Endothelial cell of umbilical vein (primary cell): Measurements from ENCODE around the gene LAMTOR2.

Source experiments
- FOS ChIP-seq: IDR thresholded peaks from 2 replicates; pipeline ENCODE4 v1.6.1; 2011; ENCODE audit warnings: mild to moderate bottlenecking, low read length, moderate library complexity, borderline replicate concordance; ENCODE audit not compliant: insufficient read depth
- POLR2A ChIP-seq: IDR thresholded peaks from 2 replicates; pipeline ENCODE4 v1.6.1; 2012; ENCODE audit warnings: low read depth, mild to moderate bottlenecking, control low read depth, low read length
- POLR2AphosphoS5 ChIP-seq: IDR thresholded peaks from 2 replicates; pipeline ENCODE4 v1.6.1; 2012; ENCODE audit warnings: low read depth, mild to moderate bottlenecking, control low read depth, low read length, moderate library complexity; ENCODE audit not compliant: insufficient read depth
- TF ChIP-seq, protein P1 (sequence below), 2 donors: IDR thresholded peaks; 1 replicate in 1 of 2; 2 replicates in 1 of 2; pipeline ENCODE4 v1.5.1; 2011; ENCODE audit warnings: low read length in 2 of 2, mild to moderate bottlenecking in 2 of 2, moderate library complexity in 2 of 2, control low read depth in 1 of 2, inconsistent platforms in 1 of 2, low read depth in 1 of 2; ENCODE audit not compliant: insufficient read depth in 1 of 2; ENCODE audit errors: extremely low read depth in 1 of 2
- TF ChIP-seq, protein P2 (sequence below): IDR thresholded peaks from 2 replicates; pipeline ENCODE4 v1.6.1; 2011; ENCODE audit not compliant: insufficient read depth, insufficient read length

GRCh38 chr1:156073740-156074139, 19.2 kb downstream of the LAMTOR2 start:
- TF ChIP-seq POLR2AphosphoS5 (no peak), POLR2A (no peak), FOS (no peak)
- TF ChIP-seq, protein P1, sequence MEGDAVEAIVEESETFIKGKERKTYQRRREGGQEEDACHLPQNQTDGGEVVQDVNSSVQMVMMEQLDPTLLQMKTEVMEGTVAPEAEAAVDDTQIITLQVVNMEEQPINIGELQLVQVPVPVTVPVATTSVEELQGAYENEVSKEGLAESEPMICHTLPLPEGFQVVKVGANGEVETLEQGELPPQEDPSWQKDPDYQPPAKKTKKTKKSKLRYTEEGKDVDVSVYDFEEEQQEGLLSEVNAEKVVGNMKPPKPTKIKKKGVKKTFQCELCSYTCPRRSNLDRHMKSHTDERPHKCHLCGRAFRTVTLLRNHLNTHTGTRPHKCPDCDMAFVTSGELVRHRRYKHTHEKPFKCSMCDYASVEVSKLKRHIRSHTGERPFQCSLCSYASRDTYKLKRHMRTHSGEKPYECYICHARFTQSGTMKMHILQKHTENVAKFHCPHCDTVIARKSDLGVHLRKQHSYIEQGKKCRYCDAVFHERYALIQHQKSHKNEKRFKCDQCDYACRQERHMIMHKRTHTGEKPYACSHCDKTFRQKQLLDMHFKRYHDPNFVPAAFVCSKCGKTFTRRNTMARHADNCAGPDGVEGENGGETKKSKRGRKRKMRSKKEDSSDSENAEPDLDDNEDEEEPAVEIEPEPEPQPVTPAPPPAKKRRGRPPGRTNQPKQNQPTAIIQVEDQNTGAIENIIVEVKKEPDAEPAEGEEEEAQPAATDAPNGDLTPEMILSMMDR (IDR thresholded peaks at IDR 0.05; ENCODE audit: extremely low read depth in 1 of 2, insufficient read depth in 1 of 2, low read depth in 1 of 2, low read length in 2 of 2), result no peak
- TF ChIP-seq, protein P2, sequence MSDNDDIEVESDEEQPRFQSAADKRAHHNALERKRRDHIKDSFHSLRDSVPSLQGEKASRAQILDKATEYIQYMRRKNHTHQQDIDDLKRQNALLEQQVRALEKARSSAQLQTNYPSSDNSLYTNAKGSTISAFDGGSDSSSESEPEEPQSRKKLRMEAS, result no peak
